Panc1 (cell line): Measurements from ENCODE around the gene ALG13. TPM values are rescaled to one million over a fixed set of nuclear protein-coding genes. Genes with fewer than 3 reads are reported as not detected.
"Not testable (repeated sequence)": the region's sequence is repeated elsewhere in the genome, so short reads cannot be mapped to it uniquely, and the experiment has no call there.

Source experiments
- ATAC-seq: fragments of 200-7000 bp; cut with Tn5 transposase; 2 replicates; pipeline ENCODE4 v1.9.1; 2020; ENCODE audit warnings: mild to moderate bottlenecking, moderate library complexity
- BruUV-seq: library from RNA; stranded (reverse); fragments of 400-500 nt; replicated peaks from 2 replicates; lab custom pipeline; 2021; lab: Mats Ljungman, UMichigan
- CTCF ChIA-PET: fragments of 300-600 bp; sonication (Branson Sonifier 250); formaldehyde crosslinking; loops from one replicate; lab custom pipeline; 2022; ENCODE audit warnings: antibody characterized with exemption; lab: Charles Lee
- POLR2A ChIA-PET: fragments of 300-600 bp; sonication (Branson Sonifier 250); formaldehyde crosslinking; loops from one replicate; lab custom pipeline; 2022; ENCODE audit warnings: antibody characterized with exemption; lab: Charles Lee
- DNase-seq: peaks from one replicate; pipeline ENCODE4 v3.0.0-alpha.2; 2010; ENCODE audit warnings: low read depth, low spot score
- H3K27ac ChIP-seq: 2 replicates; pipeline ENCODE4 v1.5.1; 2011; ENCODE audit warnings: mild to moderate bottlenecking, low read length, inconsistent platforms
- H3K27me3 ChIP-seq: fragments of 200-500 bp; sonication (Bioruptor generic); 2 replicates; pipeline ENCODE4 v1.6.0; 2014; ENCODE audit warnings: low read length, inconsistent platforms; ENCODE audit not compliant: control insufficient read depth, insufficient read depth
- H3K36me3 ChIP-seq: fragments of 200-500 bp; sonication (Bioruptor generic); 2 replicates; pipeline ENCODE4 v1.5.1; 2014; ENCODE audit warnings: inconsistent platforms, mild to moderate bottlenecking, low read length, moderate library complexity; ENCODE audit not compliant: control insufficient read depth, insufficient read depth
- H3K4me1 ChIP-seq: 2 replicates; pipeline ENCODE4 v1.5.1; 2011; ENCODE audit warnings: inconsistent platforms, mild to moderate bottlenecking, low read length, moderate library complexity; ENCODE audit not compliant: control insufficient read depth, insufficient read depth
- H3K4me3 ChIP-seq, 2 experiments: 2 replicates each; pipeline ENCODE4 v1.5.1; 2011 to 2012; ENCODE audit warnings: low read depth in 2 of 2, low read length in 2 of 2, mild to moderate bottlenecking in 2 of 2, inconsistent platforms in 1 of 2, moderate library complexity in 1 of 2
- H3K9me3 ChIP-seq: fragments of 200-500 bp; sonication (Bioruptor generic); 2 replicates; pipeline ENCODE4 v1.5.1; 2014; ENCODE audit warnings: low read depth, mild to moderate bottlenecking, inconsistent platforms, low read length, moderate library complexity; ENCODE audit not compliant: control insufficient read depth, insufficient read depth
- POLR2AphosphoS5 ChIP-seq: IDR thresholded peaks from 2 replicates; pipeline ENCODE4 v1.6.1; 2012; ENCODE audit warnings: mild to moderate bottlenecking, low read depth, low read length, moderate library complexity
- SIN3A ChIP-seq: IDR thresholded peaks from 2 replicates; pipeline ENCODE4 v1.6.1; 2012; ENCODE audit warnings: low read depth, mild to moderate bottlenecking, low read length, moderate library complexity, borderline replicate concordance; ENCODE audit not compliant: insufficient read depth
- TCF7L2 ChIP-seq: IDR thresholded peaks from 2 replicates; pipeline ENCODE4 v1.6.1; 2011; ENCODE audit warnings: mild to moderate bottlenecking, low read depth, low read length, inconsistent platforms
- in situ Hi-C: cut with HindIII; loops from 2 replicates; pipeline ENCODE4 v1.10.0; 2016; ENCODE audit warnings: low sequenced_read_pairs, low pct_unique_long_range_greater_than_20kb
- intact Hi-C: fragments of 100-400 bp; cut with micrococcal nuclease; formaldehyde crosslinking; loops from one replicate; pipeline ENCODE4 v1.10.0; 2022; ENCODE audit not compliant: unreplicated experiment
- total RNA-seq: library from RNA; stranded (reverse); gene quantifications from one replicate; pipeline ENCODE4 v1.2.1, GENCODE V29; 2021; ENCODE audit not compliant: unreplicated experiment
- TF ChIP-seq, protein P1 (sequence below), 2 experiments: IDR thresholded peaks; 2 replicates each; pipeline ENCODE4 v1.6.1; 2011 to 2012; ENCODE audit warnings: low read depth in 2 of 2, control low read depth in 1 of 2, low read length in 1 of 2, mild to moderate bottlenecking in 1 of 2, moderate library complexity in 1 of 2; ENCODE audit not compliant: insufficient read depth in 1 of 2
- TF ChIP-seq, protein P2 (sequence below): fragments of 450-650 bp; IDR thresholded peaks from 2 replicates; pipeline ENCODE4 v1.5.1; 2017; ENCODE audit warnings: mild to moderate bottlenecking

The ALG13 gene
- total RNA-seq, 1 experiment from 2014 or later: 50.0 TPM

GRCh38 chrX:111784667-111785066 lies 103.7 kb downstream of the ALG13 start:
- Histone ChIP-seq H3K4me3 (no peak overlapping the region), H3K9me3 (no peaks in the 10 kb centered on the region), H3K27ac (no peak overlapping the region), H3K27me3 (no peaks in the 10 kb centered on the region), H3K4me1 (no peaks in the 10 kb centered on the region), H3K36me3 (no peaks in the 10 kb centered on the region)
- DNase-seq: no peak
- POLR2A ChIA-PET: no interaction called here
- in situ Hi-C loops (no loop called here), intact Hi-C loops (no loop called here)
- CTCF ChIA-PET: no interaction called here
- no peak for TF ChIP-seq SIN3A
- no peak for TF ChIP-seq TCF7L2
- no peak for TF ChIP-seq POLR2AphosphoS5
- TF ChIP-seq, protein P1, sequence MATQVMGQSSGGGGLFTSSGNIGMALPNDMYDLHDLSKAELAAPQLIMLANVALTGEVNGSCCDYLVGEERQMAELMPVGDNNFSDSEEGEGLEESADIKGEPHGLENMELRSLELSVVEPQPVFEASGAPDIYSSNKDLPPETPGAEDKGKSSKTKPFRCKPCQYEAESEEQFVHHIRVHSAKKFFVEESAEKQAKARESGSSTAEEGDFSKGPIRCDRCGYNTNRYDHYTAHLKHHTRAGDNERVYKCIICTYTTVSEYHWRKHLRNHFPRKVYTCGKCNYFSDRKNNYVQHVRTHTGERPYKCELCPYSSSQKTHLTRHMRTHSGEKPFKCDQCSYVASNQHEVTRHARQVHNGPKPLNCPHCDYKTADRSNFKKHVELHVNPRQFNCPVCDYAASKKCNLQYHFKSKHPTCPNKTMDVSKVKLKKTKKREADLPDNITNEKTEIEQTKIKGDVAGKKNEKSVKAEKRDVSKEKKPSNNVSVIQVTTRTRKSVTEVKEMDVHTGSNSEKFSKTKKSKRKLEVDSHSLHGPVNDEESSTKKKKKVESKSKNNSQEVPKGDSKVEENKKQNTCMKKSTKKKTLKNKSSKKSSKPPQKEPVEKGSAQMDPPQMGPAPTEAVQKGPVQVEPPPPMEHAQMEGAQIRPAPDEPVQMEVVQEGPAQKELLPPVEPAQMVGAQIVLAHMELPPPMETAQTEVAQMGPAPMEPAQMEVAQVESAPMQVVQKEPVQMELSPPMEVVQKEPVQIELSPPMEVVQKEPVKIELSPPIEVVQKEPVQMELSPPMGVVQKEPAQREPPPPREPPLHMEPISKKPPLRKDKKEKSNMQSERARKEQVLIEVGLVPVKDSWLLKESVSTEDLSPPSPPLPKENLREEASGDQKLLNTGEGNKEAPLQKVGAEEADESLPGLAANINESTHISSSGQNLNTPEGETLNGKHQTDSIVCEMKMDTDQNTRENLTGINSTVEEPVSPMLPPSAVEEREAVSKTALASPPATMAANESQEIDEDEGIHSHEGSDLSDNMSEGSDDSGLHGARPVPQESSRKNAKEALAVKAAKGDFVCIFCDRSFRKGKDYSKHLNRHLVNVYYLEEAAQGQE (IDR thresholded peaks at IDR 0.05; ENCODE audit: insufficient read depth in 1 of 2, low read depth in 2 of 2, low read length in 1 of 2): no peak
- TF ChIP-seq, protein P2, sequence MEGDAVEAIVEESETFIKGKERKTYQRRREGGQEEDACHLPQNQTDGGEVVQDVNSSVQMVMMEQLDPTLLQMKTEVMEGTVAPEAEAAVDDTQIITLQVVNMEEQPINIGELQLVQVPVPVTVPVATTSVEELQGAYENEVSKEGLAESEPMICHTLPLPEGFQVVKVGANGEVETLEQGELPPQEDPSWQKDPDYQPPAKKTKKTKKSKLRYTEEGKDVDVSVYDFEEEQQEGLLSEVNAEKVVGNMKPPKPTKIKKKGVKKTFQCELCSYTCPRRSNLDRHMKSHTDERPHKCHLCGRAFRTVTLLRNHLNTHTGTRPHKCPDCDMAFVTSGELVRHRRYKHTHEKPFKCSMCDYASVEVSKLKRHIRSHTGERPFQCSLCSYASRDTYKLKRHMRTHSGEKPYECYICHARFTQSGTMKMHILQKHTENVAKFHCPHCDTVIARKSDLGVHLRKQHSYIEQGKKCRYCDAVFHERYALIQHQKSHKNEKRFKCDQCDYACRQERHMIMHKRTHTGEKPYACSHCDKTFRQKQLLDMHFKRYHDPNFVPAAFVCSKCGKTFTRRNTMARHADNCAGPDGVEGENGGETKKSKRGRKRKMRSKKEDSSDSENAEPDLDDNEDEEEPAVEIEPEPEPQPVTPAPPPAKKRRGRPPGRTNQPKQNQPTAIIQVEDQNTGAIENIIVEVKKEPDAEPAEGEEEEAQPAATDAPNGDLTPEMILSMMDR: no peak
- no peak for ATAC-seq
- no TSS peak for BruUV-seq

- H3K36me3 ChIP-seq, H3K27me3 ChIP-seq, H3K4me3 ChIP-seq, intact Hi-C loops, DNase-seq, BruUV-seq, in situ Hi-C loops, H3K27ac ChIP-seq, H3K4me1 ChIP-seq, POLR2A ChIA-PET, H3K9me3 ChIP-seq, ATAC-seq, CTCF ChIA-PET: not testable (repeated sequence)
These were observed 109.1 kb downstream of the ALG13 start for GRCh38 chrX:111790054-111790453.

Other genes with a start within 250 kb of the ALG13 start
- not detected for gene SERTM2, start 169.5 kb upstream of the ALG13 start, total RNA-seq
- gene TRPC5OS, start 195.0 kb downstream of the ALG13 start, total RNA-seq: not detected